ENCODE data around the gene CNIH2. TPM values are rescaled to one million over a fixed set of nuclear protein-coding genes. Genes with fewer than 3 reads are reported as not detected.

The CNIH2 gene
- total RNA-seq, 1 donor from 2014 or later = 46.0 TPM

DNA sequence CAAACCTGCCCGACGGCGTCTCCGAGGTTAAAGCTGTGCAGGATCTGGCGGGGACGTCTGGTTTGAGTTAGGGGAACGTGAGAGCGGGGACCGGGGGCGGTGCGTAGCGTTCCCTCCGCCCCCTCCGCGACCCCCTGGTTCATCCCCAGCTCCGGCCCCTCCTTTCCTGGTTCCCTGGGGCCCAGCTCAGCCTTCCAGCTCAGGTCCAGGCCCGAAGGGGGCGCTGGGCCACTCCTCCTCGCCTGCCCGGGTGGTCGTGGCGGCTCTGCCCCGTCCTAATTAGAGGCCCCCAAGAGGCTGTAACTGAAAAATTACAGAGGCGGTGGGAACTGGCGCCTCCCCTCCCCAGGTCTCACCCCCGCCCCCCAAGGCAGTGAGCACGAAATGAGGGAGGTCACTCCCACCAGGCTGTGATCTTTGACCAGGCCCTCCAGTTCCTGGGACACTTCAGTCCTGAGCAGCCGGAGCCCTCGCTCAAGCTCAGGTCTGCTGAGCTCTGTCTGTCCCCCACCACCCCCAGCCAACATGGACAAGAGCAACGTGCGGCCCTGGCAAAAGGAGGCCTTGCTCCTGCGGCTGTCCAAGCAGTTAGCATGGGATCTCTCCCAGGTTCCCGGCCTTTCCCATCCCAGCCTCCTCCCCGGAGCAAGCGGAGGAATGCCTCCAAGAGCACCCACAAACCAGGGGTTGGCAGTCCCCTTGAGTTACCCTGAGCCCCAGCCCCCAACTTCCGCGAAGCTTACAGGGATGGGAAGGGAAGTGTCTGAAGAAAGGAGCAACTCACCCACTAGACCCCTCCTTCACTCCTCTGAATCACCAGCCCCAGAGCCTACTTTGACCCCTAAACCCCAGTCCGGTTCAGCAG lies 35.6 kb downstream of the CNIH2 start:
- Mint-ChIP-seq H3K4me1 (peaks cover 36% of the 10 kb centered on the region), H3K36me3 (ENCODE audit: low read depth) (no peaks in the 10 kb centered on the region), H3K4me3 (peak overlapping the region; percentile 93), H3K9me3 (no peaks in the 10 kb centered on the region), H3K27ac (ENCODE audit: unreplicated experiment) (peak overlapping the region; percentile 89), H3K27me3 (ENCODE audit: low read depth) (peaks cover 2% of the 10 kb centered on the region)
- TF ChIP-seq, protein P1, sequence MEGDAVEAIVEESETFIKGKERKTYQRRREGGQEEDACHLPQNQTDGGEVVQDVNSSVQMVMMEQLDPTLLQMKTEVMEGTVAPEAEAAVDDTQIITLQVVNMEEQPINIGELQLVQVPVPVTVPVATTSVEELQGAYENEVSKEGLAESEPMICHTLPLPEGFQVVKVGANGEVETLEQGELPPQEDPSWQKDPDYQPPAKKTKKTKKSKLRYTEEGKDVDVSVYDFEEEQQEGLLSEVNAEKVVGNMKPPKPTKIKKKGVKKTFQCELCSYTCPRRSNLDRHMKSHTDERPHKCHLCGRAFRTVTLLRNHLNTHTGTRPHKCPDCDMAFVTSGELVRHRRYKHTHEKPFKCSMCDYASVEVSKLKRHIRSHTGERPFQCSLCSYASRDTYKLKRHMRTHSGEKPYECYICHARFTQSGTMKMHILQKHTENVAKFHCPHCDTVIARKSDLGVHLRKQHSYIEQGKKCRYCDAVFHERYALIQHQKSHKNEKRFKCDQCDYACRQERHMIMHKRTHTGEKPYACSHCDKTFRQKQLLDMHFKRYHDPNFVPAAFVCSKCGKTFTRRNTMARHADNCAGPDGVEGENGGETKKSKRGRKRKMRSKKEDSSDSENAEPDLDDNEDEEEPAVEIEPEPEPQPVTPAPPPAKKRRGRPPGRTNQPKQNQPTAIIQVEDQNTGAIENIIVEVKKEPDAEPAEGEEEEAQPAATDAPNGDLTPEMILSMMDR (conservative IDR thresholded peaks at IDR 0.05) = peak; percentile 14
- DNase-seq (ENCODE audit: low read depth, low spot score) = no peak

DNA sequence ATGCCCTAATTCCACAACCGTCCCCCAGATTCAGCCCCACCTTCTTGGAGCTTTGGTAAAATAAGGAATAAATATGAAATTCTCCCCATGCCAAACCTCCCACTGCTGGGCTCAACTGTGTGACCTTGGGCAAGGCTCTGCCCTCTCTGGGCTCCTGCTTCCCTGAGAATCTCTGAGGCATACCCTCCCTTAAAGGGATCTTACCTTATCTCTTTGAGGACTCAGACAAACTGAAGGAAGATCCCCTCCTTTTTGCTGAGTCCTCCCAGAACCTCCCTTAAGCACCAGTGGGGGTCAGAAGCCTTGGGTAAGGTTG lies 36.2 kb downstream of the CNIH2 start:
- peaks cover 1% of the 10 kb centered on the region for H3K27me3 Mint-ChIP-seq (ENCODE audit: low read depth)
- H3K36me3 Mint-ChIP-seq (ENCODE audit: low read depth) = no peaks in the 10 kb centered on the region
- peak overlapping the region; percentile 74 for H3K4me3 Mint-ChIP-seq
- H3K4me1 Mint-ChIP-seq = peaks cover 41% of the 10 kb centered on the region
- peak overlapping the region; percentile 6 for H3K27ac Mint-ChIP-seq (ENCODE audit: unreplicated experiment)
- no peak for DNase-seq (ENCODE audit: low read depth, low spot score)
- TF ChIP-seq, protein P1 (conservative IDR thresholded peaks at IDR 0.05) = no peak
- H3K9me3 Mint-ChIP-seq = no peaks in the 10 kb centered on the region

DNA sequence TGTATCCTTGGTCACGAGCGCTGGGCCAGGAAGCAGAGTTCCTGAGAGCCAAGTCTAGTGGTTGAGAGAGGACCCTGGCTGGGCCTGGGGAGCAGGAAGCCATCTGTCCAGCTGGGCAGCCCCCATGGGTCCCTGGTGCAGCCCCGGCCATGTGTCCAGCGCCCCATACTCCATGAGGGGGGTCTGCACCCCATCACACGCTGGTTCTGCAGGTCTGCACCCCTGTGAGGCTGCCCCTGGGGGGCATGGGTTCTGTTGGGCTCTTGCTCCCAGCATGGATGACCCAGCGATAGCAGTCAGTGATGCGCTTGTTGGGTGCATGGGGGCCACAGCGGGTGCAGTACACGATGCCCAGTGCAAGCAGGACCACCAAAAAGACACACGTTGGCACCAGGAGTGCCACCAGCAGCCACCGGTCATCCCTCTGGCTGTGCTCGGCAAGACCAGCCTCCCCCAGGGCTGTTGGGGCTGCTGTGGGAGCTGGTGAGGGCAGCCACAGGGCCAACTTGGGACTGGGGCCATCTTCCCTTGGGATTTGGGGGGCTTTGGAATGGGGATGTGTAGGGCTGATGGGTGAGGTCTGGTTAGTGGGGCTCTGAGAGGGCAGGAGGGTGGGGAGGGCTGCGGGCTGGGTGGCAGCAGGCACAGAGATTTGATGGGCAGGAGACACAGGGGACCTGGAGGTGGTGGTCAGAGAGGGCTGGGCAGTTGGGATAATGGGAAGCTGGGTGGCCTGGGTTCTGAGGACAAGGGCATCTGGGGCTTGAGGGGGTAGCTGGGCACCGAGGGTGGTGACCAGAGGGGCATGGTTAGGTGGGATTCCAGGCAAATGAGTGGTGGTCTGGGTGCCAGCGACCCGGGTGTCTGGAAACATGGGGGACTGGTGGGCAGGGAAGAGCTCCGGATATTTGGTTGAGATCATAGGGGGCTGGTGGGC lies 36.9 kb downstream of the CNIH2 start:
- Mint-ChIP-seq H3K36me3 (ENCODE audit: low read depth) (no peaks in the 10 kb centered on the region), H3K4me1 (peaks cover 42% of the 10 kb centered on the region), H3K27ac (ENCODE audit: unreplicated experiment) (no peak overlapping the region), H3K4me3 (peak overlapping the region; percentile 62), H3K9me3 (peaks cover under 1% of the 10 kb centered on the region), H3K27me3 (ENCODE audit: low read depth) (no peaks in the 10 kb centered on the region)
- TF ChIP-seq, protein P1 (conservative IDR thresholded peaks at IDR 0.05) = no peak
- no peak for DNase-seq (ENCODE audit: low read depth, low spot score)

DNA sequence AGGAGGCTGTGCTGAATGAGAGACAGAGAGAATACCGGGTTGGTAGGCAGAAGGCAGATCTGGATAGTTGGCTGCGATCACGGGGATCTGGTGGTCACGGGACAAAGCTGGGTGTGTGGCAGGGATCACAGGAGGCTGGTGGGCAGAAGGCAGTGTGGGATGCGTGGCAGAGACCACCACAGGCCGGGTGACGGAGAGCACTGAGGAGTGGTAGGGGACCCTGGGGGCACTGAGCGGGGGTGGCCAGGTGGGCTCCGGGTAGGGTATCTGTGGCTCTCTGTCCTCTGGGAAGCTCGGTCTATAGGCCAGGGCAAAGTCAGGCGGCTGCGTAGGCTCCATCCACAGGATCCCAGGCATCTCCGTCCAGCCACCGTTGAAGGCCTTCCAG lies 37.5 kb downstream of the CNIH2 start:
- Mint-ChIP-seq H3K36me3 (ENCODE audit: low read depth) (no peaks in the 10 kb centered on the region), H3K9me3 (peaks cover 6% of the 10 kb centered on the region), H3K4me1 (peaks cover 42% of the 10 kb centered on the region), H3K27me3 (ENCODE audit: low read depth) (no peaks in the 10 kb centered on the region), H3K4me3 (peak overlapping the region; percentile 62), H3K27ac (ENCODE audit: unreplicated experiment) (no peak overlapping the region)
- TF ChIP-seq, protein P1 (conservative IDR thresholded peaks at IDR 0.05) = no peak
- no peak for DNase-seq (ENCODE audit: low read depth, low spot score)

DNA sequence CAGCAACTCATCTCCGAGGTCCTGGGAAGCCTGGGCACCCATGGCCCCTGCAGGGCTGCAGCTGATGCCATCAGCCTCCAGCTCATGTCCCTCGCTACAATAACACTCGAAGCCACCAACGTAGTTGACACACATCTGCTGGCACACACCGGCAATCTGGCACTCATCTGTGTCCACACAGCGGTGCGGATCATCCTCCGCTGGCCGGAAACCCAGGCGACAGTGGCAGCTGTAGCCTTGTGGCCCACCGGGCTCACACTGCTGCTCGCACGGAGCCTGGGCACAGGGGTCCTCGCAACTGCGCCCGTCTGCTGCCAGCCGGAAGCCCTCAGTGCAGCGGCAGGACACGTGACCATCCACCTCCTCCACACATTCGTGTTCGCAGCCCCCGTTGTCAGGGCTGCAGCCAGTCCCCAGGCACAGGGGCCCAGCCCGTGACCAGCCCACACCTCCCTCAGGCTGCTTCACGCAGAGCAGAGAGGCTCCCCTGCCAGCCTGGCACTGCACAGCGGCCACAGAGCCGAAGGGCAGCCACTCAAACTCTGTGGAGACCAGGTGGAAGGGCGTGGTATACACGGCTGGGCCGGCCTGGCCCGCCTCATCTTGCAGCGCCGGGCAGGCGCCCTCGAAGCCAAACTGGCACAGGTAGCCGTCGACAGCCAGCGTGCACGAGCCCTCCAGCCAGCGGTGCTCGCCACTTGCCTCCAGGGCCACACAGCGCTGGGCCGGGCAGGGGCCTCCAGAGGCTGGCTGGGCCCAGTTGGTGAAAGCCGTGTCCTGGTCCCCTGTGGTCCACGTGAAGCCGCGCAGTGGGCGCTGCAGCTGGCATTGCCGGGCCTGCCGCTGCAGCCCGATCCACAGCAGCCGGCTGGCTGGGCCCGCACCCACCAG lies 38.2 kb downstream of the CNIH2 start:
- Mint-ChIP-seq H3K36me3 (ENCODE audit: low read depth) (no peaks in the 10 kb centered on the region), H3K27me3 (ENCODE audit: low read depth) (no peaks in the 10 kb centered on the region), H3K9me3 (peaks cover 6% of the 10 kb centered on the region), H3K4me3 (peak overlapping the region; percentile 62), H3K4me1 (peaks cover 42% of the 10 kb centered on the region), H3K27ac (ENCODE audit: unreplicated experiment) (no peak overlapping the region)
- TF ChIP-seq, protein P1 (conservative IDR thresholded peaks at IDR 0.05) = no peak
- DNase-seq (ENCODE audit: low read depth, low spot score) = no peak

Measured in neural crest cell (in vitro differentiated cells).